ENCODE measurements around the gene ARHGEF12. TPM values are rescaled to one million over a fixed set of nuclear protein-coding genes. Genes with fewer than 3 reads are reported as not detected.

The ARHGEF12 gene
- total RNA-seq, 4 donors from 2014 or later: 92.1 to 122 (median 104) TPM

DNA sequence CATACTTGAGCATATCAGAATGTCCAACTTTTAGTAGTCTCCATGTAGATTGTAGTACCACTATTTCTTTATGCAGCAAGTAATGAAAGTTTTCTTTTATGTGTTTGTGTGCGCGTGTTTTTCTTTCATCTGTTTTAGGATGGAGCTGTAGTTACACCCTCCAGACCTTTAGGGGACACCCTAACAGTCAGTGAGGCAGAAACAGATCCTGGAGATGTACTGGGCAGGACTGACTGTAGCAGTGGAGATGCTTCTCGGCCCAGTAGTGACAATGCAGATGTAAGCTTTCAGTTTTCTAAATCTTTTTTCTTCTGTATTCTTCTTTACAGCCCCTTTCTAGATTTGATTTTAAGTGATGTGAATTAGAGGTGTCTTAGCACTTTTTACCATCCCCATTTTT is 95.4 kb downstream of the ARHGEF12 start:
- TF ChIP-seq POLR2A (IDR thresholded peaks at IDR 0.05) (no peak), EP300 (IDR thresholded peaks at IDR 0.05) (no peak)
- TF ChIP-seq, protein P1, sequence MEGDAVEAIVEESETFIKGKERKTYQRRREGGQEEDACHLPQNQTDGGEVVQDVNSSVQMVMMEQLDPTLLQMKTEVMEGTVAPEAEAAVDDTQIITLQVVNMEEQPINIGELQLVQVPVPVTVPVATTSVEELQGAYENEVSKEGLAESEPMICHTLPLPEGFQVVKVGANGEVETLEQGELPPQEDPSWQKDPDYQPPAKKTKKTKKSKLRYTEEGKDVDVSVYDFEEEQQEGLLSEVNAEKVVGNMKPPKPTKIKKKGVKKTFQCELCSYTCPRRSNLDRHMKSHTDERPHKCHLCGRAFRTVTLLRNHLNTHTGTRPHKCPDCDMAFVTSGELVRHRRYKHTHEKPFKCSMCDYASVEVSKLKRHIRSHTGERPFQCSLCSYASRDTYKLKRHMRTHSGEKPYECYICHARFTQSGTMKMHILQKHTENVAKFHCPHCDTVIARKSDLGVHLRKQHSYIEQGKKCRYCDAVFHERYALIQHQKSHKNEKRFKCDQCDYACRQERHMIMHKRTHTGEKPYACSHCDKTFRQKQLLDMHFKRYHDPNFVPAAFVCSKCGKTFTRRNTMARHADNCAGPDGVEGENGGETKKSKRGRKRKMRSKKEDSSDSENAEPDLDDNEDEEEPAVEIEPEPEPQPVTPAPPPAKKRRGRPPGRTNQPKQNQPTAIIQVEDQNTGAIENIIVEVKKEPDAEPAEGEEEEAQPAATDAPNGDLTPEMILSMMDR (IDR thresholded peaks at IDR 0.05): peak in 1 of 5 experiments; percentile 31
- no peaks in the 10 kb centered on the region for H3K27me3 ChIP-seq
- WGBS, 2 donors: 67 to 81% methylated on average over 3 of the region's 3 CpGs
- DNase-seq (ENCODE audit: low spot score in 2 of 2): no peak
- H3K9me3 ChIP-seq: no peaks in the 10 kb centered on the region
- no peak overlapping the region for H3K4me3 ChIP-seq
- peaks cover 0 to 5% (median 0%) of the 10 kb centered on the region in 3 donors for H3K36me3 ChIP-seq
- peaks cover 0 to 25% (median 8%) of the 10 kb centered on the region in 4 donors for H3K4me1 ChIP-seq
- H3K27ac ChIP-seq: peak overlapping the region in 3 of 4 donors; percentile 50 to 83 (median 80)

GRCh38 chr11:120432056-120433018 is 96.1 kb downstream of the ARHGEF12 start:
- 30 to 34% methylated on average over 4 of the region's 4 CpGs for WGBS, 2 donors
- peak; percentile 26 to 78 for TF ChIP-seq EP300 (IDR thresholded peaks at IDR 0.05)
- TF ChIP-seq POLR2A (IDR thresholded peaks at IDR 0.05): no peak
- Histone ChIP-seq H3K27ac (peak overlapping the region in 3 of 4 donors; percentile 50 to 83 (median 80)), H3K4me3 (no peak overlapping the region), H3K36me3 (peaks cover 0 to 5% (median 0%) of the 10 kb centered on the region in 3 donors), H3K9me3 (no peaks in the 10 kb centered on the region), H3K27me3 (no peaks in the 10 kb centered on the region), H3K4me1 (peaks cover 0 to 25% (median 8%) of the 10 kb centered on the region in 4 donors)
- DNase-seq (ENCODE audit: low spot score in 2 of 2): peak in 1 of 2 donors; percentile 52

DNA sequence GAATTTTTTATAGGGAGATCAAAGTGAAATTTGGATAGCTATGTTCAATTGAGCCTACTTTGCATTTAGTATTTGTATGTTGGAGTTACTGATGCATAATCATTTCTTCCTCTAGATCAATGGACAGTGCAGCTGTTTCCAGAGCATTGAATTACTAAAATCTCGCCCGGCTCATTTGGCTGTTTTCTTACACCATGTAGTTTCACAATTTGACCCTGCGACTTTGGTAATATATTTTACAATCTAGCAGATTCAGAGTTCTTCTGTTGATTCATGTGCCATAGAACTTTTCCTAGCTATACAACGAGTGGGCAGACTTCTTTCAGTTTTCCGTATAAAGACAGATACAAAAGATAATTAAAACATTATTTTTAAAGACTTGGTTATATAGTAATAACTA is 105.4 kb downstream of the ARHGEF12 start:
- TF ChIP-seq POLR2A (IDR thresholded peaks at IDR 0.05) (no peak), EP300 (IDR thresholded peaks at IDR 0.05) (no peak)
- TF ChIP-seq, protein P1 (IDR thresholded peaks at IDR 0.05): no peak
- Histone ChIP-seq H3K36me3 (peaks cover 0 to 79% (median 2%) of the 10 kb centered on the region in 3 donors), H3K27me3 (no peaks in the 10 kb centered on the region), H3K4me3 (no peak overlapping the region), H3K27ac (no peak overlapping the region), H3K9me3 (no peaks in the 10 kb centered on the region), H3K4me1 (no peaks in the 10 kb centered on the region)
- DNase-seq (ENCODE audit: low spot score in 2 of 2): no peak
- 82 to 86% methylated on average over 5 of the region's 5 CpGs for WGBS, 2 donors

DNA sequence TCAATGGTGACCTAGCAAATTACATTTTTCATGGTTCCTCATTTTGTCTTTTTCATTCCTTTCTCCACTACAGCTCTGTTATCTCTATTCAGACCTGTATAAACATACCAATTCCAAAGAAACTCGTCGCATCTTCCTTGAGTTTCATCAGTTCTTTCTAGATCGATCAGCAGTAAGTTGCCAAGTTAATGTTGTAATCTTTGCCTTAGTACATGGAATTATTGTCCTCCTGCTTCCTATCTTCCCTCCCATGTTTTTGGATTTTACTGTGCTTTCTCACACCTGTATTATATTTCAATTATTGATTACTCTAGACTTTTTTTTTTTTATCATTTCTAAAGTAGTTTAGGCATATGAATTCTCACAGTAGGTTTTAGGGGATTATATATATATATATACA is 105.8 kb downstream of the ARHGEF12 start:
- Histone ChIP-seq H3K4me1 (no peaks in the 10 kb centered on the region), H3K9me3 (no peaks in the 10 kb centered on the region), H3K27me3 (no peaks in the 10 kb centered on the region), H3K36me3 (peaks cover 0 to 83% (median 2%) of the 10 kb centered on the region in 3 donors), H3K27ac (no peak overlapping the region), H3K4me3 (no peak overlapping the region)
- DNase-seq (ENCODE audit: low spot score in 2 of 2): no peak
- no peak for TF ChIP-seq POLR2A (IDR thresholded peaks at IDR 0.05)
- TF ChIP-seq, protein P1 (IDR thresholded peaks at IDR 0.05): no peak
- TF ChIP-seq EP300 (IDR thresholded peaks at IDR 0.05): no peak
- WGBS, 2 donors: 89 to 91% methylated on average over 3 of the region's 3 CpGs

DNA sequence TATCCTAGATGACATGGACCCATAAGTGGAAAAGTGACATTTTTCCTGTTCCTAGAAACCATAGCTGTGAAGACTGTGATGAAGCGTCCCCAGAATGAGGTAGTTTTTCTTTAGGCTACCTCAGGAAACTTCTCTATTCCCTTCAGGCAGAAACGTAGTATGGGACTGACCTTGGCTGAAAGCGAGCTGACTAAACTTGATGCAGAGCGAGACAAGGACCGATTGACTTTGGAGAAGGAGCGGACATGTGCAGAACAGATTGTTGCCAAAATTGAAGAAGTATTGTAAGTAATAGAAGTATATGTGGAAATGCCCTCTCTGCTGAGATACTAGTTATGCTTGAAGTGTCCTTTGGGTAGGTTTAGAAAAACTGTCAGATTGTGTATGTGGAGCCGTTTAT is 110.6 kb downstream of the ARHGEF12 start:
- no peak for DNase-seq (ENCODE audit: low spot score in 2 of 2)
- H3K4me1 ChIP-seq: no peaks in the 10 kb centered on the region
- H3K36me3 ChIP-seq: peaks cover 0 to 100% (median 2%) of the 10 kb centered on the region in 3 donors
- H3K27ac ChIP-seq: no peak overlapping the region
- no peaks in the 10 kb centered on the region for H3K27me3 ChIP-seq
- TF ChIP-seq, protein P1 (IDR thresholded peaks at IDR 0.05): no peak
- TF ChIP-seq POLR2A (IDR thresholded peaks at IDR 0.05) (no peak), EP300 (IDR thresholded peaks at IDR 0.05) (no peak)
- 93% methylated on average over 7 of the region's 7 CpGs for WGBS, 2 donors
- H3K9me3 ChIP-seq: no peaks in the 10 kb centered on the region
- no peak overlapping the region for H3K4me3 ChIP-seq
